DND-41 (cell line): ENCODE results near the gene DNAJC17.

Experiments used
- EZH2 ChIP-seq: IDR thresholded peaks from 3 replicates; pipeline ENCODE4 v1.6.1; 2012; ENCODE audit warnings: borderline replicate concordance, low read depth, mild to moderate bottlenecking, moderate library complexity, low read length, inconsistent platforms; ENCODE audit not compliant: severe bottlenecking
- TF ChIP-seq, protein P1 (sequence below): IDR thresholded peaks from 2 replicates; pipeline ENCODE4 v1.5.1; 2012; ENCODE audit warnings: borderline replicate concordance, low read length, moderate library complexity, mild to moderate bottlenecking; ENCODE audit not compliant: poor library complexity, severe bottlenecking; ENCODE audit errors: extremely low read depth

DNA sequence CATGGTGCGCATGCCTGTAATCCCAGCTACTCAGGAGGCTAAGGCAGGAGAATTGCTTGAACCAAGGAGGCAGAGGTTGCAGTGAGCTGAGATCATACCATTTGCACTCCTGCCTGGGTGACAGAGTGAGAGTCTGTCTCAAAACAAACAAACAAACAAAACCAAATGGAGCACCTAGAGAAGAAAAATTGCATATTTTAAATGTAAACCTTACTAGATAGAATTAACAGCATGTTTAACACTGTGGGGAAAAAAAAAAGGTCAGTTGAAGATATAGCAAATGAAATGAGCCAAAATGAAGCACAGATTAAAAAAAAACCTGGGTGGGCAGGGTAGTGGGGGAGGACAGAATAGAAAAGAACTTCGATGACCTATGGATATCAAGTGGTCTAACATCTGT lies 13.9 kb upstream of the DNAJC17 start:
- TF ChIP-seq, protein P1, sequence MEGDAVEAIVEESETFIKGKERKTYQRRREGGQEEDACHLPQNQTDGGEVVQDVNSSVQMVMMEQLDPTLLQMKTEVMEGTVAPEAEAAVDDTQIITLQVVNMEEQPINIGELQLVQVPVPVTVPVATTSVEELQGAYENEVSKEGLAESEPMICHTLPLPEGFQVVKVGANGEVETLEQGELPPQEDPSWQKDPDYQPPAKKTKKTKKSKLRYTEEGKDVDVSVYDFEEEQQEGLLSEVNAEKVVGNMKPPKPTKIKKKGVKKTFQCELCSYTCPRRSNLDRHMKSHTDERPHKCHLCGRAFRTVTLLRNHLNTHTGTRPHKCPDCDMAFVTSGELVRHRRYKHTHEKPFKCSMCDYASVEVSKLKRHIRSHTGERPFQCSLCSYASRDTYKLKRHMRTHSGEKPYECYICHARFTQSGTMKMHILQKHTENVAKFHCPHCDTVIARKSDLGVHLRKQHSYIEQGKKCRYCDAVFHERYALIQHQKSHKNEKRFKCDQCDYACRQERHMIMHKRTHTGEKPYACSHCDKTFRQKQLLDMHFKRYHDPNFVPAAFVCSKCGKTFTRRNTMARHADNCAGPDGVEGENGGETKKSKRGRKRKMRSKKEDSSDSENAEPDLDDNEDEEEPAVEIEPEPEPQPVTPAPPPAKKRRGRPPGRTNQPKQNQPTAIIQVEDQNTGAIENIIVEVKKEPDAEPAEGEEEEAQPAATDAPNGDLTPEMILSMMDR, result no peak
- TF ChIP-seq EZH2, result no peak
